ENCODE data around the gene ETV6. TPM values are rescaled to one million over a fixed set of nuclear protein-coding genes. Genes with fewer than 3 reads are reported as not detected.

The ETV6 gene
- total RNA-seq, 1 experiment from 2014 or later: 14.1 TPM

DNA sequence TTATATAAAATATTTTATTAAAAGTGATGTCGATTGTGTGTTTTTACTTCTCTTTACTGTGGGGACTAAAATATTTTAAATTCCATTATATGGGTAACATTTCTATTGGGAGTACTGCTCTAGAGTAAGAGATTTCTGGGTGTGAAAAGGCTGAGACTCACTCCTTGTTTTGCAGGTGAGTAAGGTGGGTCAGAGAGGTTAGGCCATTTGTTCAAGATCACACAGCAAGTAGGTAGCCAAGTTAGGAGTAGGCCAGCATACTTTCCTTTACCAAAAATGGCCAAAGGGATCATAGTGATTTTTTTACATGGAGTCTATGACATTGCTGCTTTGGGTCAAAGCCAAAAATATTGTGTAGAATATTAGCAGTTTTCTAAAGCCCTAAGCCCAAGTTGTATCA lies 138.0 kb downstream of the ETV6 start:
- no TSS peak for BruUV-seq (replicated peaks)
- TF ChIP-seq SP1 (IDR thresholded peaks at IDR 0.05; ENCODE audit: low read depth): no peak
- no peak for ATAC-seq
- H3K79me2 ChIP-seq (ENCODE audit: insufficient read depth, low read length): no peaks in the 10 kb centered on the region
- ChIA-PET CTCF (no interaction called here), RAD21 (ENCODE audit: low non-redundant PET in 1 of 2, low total read pairs in 2 of 2, uncharacterized antibody in 2 of 2, unreplicated experiment in 2 of 2) (no interaction called here), POLR2A (no interaction called here)
- H3K9ac ChIP-seq (ENCODE audit: low read length): no peak overlapping the region
- H3K4me2 ChIP-seq (ENCODE audit: low read length): no peak overlapping the region
- no peak overlapping the region for H3K4me3 ChIP-seq (replicated peaks in 1 of 2; ENCODE audit: low read depth in 1 of 2, low read length in 2 of 2)
- H3K27me3 ChIP-seq (ENCODE audit: insufficient read depth, low read length): no peaks in the 10 kb centered on the region
- intact Hi-C loops (cut with micrococcal nuclease): no loop called here
- H2AFZ ChIP-seq (ENCODE audit: low read depth, low read length, poor library complexity, severe bottlenecking): no peak overlapping the region
- no peak for DNase-seq (ENCODE audit: low read depth, low spot score)
- no peaks in the 10 kb centered on the region for H3K36me3 ChIP-seq (ENCODE audit: control insufficient read depth in 1 of 2, insufficient read depth in 2 of 2, low read length in 2 of 2)
- H4K20me1 ChIP-seq (ENCODE audit: insufficient read depth): no peaks in the 10 kb centered on the region
- no peaks in the 10 kb centered on the region for H3K4me1 ChIP-seq (ENCODE audit: control insufficient read depth in 1 of 2, insufficient read depth in 2 of 2, low read length in 2 of 2)
- H3K9me2 ChIP-seq (ENCODE audit: insufficient read depth): no peaks in the 10 kb centered on the region
- H3K27ac ChIP-seq (ENCODE audit: low read depth, low read length): no peak overlapping the region
- no peaks in the 10 kb centered on the region for H3K9me3 ChIP-seq (ENCODE audit: control insufficient read depth in 1 of 2, insufficient read depth in 1 of 2, low read depth in 1 of 2, low read length in 2 of 2)

DNA sequence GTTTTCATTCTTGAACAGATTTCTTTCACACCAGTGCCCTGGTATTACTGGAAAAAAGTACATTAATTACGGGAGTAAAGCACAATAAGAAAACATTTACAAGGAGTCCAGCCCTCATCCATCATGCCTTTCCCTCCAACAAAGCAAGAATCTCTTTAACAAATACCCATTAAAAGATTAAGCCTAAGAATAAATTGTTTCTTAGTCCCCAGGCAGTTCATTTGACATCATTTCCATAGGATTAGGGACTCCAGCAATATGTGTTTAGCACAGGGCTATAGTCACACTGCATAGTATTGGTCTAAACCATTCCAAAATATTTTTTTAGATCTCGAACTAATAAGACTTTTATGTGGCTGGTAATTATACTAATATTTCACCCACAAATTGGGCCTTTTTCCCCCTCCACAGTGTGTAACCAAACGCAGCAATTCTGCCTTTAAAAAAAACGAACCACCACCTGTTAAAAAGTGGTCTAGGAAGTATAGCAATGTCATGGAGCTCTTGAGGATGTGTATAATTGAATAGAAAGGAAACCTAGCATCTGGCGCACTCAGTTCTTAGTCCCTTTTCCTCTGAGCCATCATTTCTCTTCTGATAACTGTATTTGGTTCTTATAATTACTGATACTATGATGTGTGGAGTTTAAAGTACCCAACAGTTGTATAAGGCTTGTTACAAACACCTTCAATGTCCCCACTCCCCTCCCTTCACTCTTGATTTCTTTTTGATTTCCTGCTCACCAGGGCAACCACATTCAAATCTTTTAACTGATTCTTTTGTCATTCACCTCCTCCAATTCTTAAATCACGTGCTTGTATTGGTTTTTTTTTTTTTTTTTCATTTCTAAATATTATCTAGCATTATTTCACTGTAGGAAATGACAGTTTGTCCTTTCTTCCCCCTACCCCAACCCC lies 138.7 kb downstream of the ETV6 start:
- RAD21 ChIA-PET (ENCODE audit: low non-redundant PET in 1 of 2, low total read pairs in 2 of 2, uncharacterized antibody in 2 of 2, unreplicated experiment in 2 of 2): no interaction called here
- TF ChIP-seq, protein P1, sequence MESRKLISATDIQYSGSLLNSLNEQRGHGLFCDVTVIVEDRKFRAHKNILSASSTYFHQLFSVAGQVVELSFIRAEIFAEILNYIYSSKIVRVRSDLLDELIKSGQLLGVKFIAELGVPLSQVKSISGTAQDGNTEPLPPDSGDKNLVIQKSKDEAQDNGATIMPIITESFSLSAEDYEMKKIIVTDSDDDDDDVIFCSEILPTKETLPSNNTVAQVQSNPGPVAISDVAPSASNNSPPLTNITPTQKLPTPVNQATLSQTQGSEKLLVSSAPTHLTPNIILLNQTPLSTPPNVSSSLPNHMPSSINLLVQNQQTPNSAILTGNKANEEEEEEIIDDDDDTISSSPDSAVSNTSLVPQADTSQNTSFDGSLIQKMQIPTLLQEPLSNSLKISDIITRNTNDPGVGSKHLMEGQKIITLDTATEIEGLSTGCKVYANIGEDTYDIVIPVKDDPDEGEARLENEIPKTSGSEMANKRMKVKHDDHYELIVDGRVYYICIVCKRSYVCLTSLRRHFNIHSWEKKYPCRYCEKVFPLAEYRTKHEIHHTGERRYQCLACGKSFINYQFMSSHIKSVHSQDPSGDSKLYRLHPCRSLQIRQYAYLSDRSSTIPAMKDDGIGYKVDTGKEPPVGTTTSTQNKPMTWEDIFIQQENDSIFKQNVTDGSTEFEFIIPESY (IDR thresholded peaks at IDR 0.05; ENCODE audit: extremely low read depth, insufficient replicate concordance, low read length): no peak
- TF ChIP-seq, protein P2, sequence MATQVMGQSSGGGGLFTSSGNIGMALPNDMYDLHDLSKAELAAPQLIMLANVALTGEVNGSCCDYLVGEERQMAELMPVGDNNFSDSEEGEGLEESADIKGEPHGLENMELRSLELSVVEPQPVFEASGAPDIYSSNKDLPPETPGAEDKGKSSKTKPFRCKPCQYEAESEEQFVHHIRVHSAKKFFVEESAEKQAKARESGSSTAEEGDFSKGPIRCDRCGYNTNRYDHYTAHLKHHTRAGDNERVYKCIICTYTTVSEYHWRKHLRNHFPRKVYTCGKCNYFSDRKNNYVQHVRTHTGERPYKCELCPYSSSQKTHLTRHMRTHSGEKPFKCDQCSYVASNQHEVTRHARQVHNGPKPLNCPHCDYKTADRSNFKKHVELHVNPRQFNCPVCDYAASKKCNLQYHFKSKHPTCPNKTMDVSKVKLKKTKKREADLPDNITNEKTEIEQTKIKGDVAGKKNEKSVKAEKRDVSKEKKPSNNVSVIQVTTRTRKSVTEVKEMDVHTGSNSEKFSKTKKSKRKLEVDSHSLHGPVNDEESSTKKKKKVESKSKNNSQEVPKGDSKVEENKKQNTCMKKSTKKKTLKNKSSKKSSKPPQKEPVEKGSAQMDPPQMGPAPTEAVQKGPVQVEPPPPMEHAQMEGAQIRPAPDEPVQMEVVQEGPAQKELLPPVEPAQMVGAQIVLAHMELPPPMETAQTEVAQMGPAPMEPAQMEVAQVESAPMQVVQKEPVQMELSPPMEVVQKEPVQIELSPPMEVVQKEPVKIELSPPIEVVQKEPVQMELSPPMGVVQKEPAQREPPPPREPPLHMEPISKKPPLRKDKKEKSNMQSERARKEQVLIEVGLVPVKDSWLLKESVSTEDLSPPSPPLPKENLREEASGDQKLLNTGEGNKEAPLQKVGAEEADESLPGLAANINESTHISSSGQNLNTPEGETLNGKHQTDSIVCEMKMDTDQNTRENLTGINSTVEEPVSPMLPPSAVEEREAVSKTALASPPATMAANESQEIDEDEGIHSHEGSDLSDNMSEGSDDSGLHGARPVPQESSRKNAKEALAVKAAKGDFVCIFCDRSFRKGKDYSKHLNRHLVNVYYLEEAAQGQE (IDR thresholded peaks at IDR 0.05; ENCODE audit: low read depth): no peak
- TF ChIP-seq EGR1 (IDR thresholded peaks at IDR 0.05; ENCODE audit: low read depth) (no peak), EZH2phosphoT487 (IDR thresholded peaks at IDR 0.05; ENCODE audit: borderline replicate concordance) (no peak), TCF7L2 (IDR thresholded peaks at IDR 0.05; ENCODE audit: borderline replicate concordance, extremely low read depth, insufficient read depth, insufficient read length) (no peak), SP1 (IDR thresholded peaks at IDR 0.05; ENCODE audit: low read depth) (no peak), POLR2AphosphoS5 (IDR thresholded peaks at IDR 0.05; ENCODE audit: low read depth, low read length) (no peak), EZH2 (IDR thresholded peaks at IDR 0.05) (no peak), ELF1 (IDR thresholded peaks at IDR 0.05; ENCODE audit: borderline replicate concordance, low read depth) (no peak), ZNF274 (IDR thresholded peaks at IDR 0.05; ENCODE audit: low read depth, low read length) (no peak), CEBPB (IDR thresholded peaks at IDR 0.05; ENCODE audit: low read depth) (no peak), RAD21 (IDR thresholded peaks at IDR 0.05; ENCODE audit: low read depth) (no peak)
- TF ChIP-seq, protein P3, sequence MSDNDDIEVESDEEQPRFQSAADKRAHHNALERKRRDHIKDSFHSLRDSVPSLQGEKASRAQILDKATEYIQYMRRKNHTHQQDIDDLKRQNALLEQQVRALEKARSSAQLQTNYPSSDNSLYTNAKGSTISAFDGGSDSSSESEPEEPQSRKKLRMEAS (IDR thresholded peaks at IDR 0.05): no peak

More for the DNA sequence above, 138.7 kb downstream of the ETV6 start:
- Histone ChIP-seq H3K4me2 (ENCODE audit: low read length) (no peak overlapping the region), H2AFZ (ENCODE audit: low read depth, low read length, poor library complexity, severe bottlenecking) (no peak overlapping the region), H3K4me1 (ENCODE audit: control insufficient read depth in 1 of 2, insufficient read depth in 2 of 2, low read length in 2 of 2) (no peaks in the 10 kb centered on the region), H3K4me3 (replicated peaks in 1 of 2; ENCODE audit: low read depth in 1 of 2, low read length in 2 of 2) (no peak overlapping the region), H3K27ac (ENCODE audit: low read depth, low read length) (no peak overlapping the region), H3K9me2 (ENCODE audit: insufficient read depth) (no peaks in the 10 kb centered on the region), H3K9ac (ENCODE audit: low read length) (no peak overlapping the region), H3K79me2 (ENCODE audit: insufficient read depth, low read length) (no peaks in the 10 kb centered on the region), H4K20me1 (ENCODE audit: insufficient read depth) (no peaks in the 10 kb centered on the region), H3K9me3 (ENCODE audit: control insufficient read depth in 1 of 2, insufficient read depth in 1 of 2, low read depth in 1 of 2, low read length in 2 of 2) (no peaks in the 10 kb centered on the region), H3K27me3 (ENCODE audit: insufficient read depth, low read length) (no peaks in the 10 kb centered on the region), H3K36me3 (ENCODE audit: control insufficient read depth in 1 of 2, insufficient read depth in 2 of 2, low read length in 2 of 2) (no peaks in the 10 kb centered on the region)
- intact Hi-C loops (cut with micrococcal nuclease): no loop called here
- POLR2A ChIA-PET: no interaction called here
- ATAC-seq (no peak), DNase-seq (ENCODE audit: low read depth, low spot score) (no peak)
- BruUV-seq (replicated peaks): no TSS peak
- CTCF ChIA-PET: no interaction called here
